AG04450 (cell line): ENCODE measurements around the gene LRMDA. TPM values are rescaled to one million over a fixed set of nuclear protein-coding genes. Genes with fewer than 3 reads are reported as not detected.

Experiments
- CTCF ChIA-PET: fragments of 300-600, 350-600 bp; formaldehyde crosslinking; extraction: SDS; loops from one replicate; lab custom pipeline; 2022; ENCODE audit warnings: antibody characterized with exemption, inconsistent platforms; lab: Charles Lee
- POLR2A ChIA-PET: fragments of 350-600 bp; formaldehyde crosslinking; extraction: SDS; loops from one replicate; lab custom pipeline; 2021; ENCODE audit warnings: antibody characterized with exemption, inconsistent platforms; lab: Yijun Ruan, JAX
- DNase-seq: peaks from one replicate; pipeline ENCODE4 v3.0.0-alpha.2; 2011; ENCODE audit warnings: low read depth, low spot score
- H3K27ac ChIP-seq: one replicate; pipeline ENCODE4 v1.5.1; 2012; ENCODE audit warnings: low read depth, low read length, control low read depth
- H3K27me3 ChIP-seq: one replicate; pipeline ENCODE4 v1.6.0; 2012; ENCODE audit warnings: low read length; ENCODE audit not compliant: control insufficient read depth, insufficient read depth
- H3K4me3 ChIP-seq: 2 replicates; pipeline ENCODE4 v1.5.1; 2011; ENCODE audit warnings: mild to moderate bottlenecking, low read depth, low read length, control low read depth
- H3K9me3 ChIP-seq: 2 replicates; pipeline ENCODE4 v1.5.1; 2012; ENCODE audit warnings: low read length; ENCODE audit not compliant: control insufficient read depth, insufficient read depth
- CTCF ChIP-seq: IDR thresholded peaks from 2 replicates; pipeline ENCODE4 v1.5.1; 2011; ENCODE audit warnings: low read depth, low read length, control low read depth, inconsistent platforms
- polyA plus RNA-seq: library from polyadenylated mRNA; depleted of rRNA; stranded (reverse); fragments of >200 nt; gene quantifications from 2 replicates; pipeline ENCODE4 v1.2.3, GENCODE V29; 2011

LRMDA gene
- polyA plus RNA-seq, 1 experiment, result 0.12 TPM

GRCh38 chr10:75402486-75403143, 28.8 kb upstream of the LRMDA start:
- no peak for TF ChIP-seq CTCF
- ChIA-PET CTCF (interaction anchor here (3.9 kb wide), 1 partner anchor 634 kb away, joined by 13 read pairs; no protein-coding TSS in a partner anchor), POLR2A (interaction anchor here (0.9 to 2.1 kb wide), 6 partner anchors 27 to 882 kb away, joined by 3 to 24 read pairs (median 6); no protein-coding TSS in a partner anchor)
- H3K9me3 ChIP-seq, result peaks cover 29% of the 10 kb centered on the region
- H3K27me3 ChIP-seq, result peaks cover 45% of the 10 kb centered on the region
- peak overlapping the region; percentile 100 for H3K4me3 ChIP-seq
- peak overlapping the region; percentile 73 for H3K27ac ChIP-seq
- no peak for DNase-seq

- ChIA-PET CTCF (no interaction called here), POLR2A (interaction anchor here (2.1 kb wide), 1 partner anchor 849 kb away, joined by 24 read pairs; no protein-coding TSS in a partner anchor)
- Histone ChIP-seq H3K27ac (no peak overlapping the region), H3K9me3 (peaks cover 33% of the 10 kb centered on the region), H3K27me3 (peaks cover 51% of the 10 kb centered on the region), H3K4me3 (peak overlapping the region; percentile 100)
- no peak for DNase-seq
- TF ChIP-seq CTCF, result no peak
Measured at GRCh38 chr10:75403144-75403938, 28.1 kb upstream of the LRMDA start.

GRCh38 chr10:75403939-75404814, 27.2 kb upstream of the LRMDA start:
- no peak for TF ChIP-seq CTCF
- POLR2A ChIA-PET, result interaction anchor here (0.7 kb wide), 1 partner anchor 848 kb away, joined by 5 read pairs; no protein-coding TSS in a partner anchor
- CTCF ChIA-PET, result no interaction called here

GRCh38 chr10:75404815-75405597, 26.4 kb upstream of the LRMDA start:
- Histone ChIP-seq H3K4me3 (no peak overlapping the region), H3K27me3 (peaks cover 66% of the 10 kb centered on the region), H3K9me3 (peaks cover 38% of the 10 kb centered on the region), H3K27ac (no peak overlapping the region)
- CTCF ChIA-PET, result no interaction called here
- POLR2A ChIA-PET, result no interaction called here
- no peak for TF ChIP-seq CTCF
- no peak for DNase-seq

More at GRCh38 chr10:75403939-75404814, 27.2 kb upstream of the LRMDA start:
- H3K4me3 ChIP-seq, result peak overlapping the region; percentile 100
- peaks cover 36% of the 10 kb centered on the region for H3K9me3 ChIP-seq
- H3K27ac ChIP-seq, result no peak overlapping the region
- peaks cover 59% of the 10 kb centered on the region for H3K27me3 ChIP-seq
- no peak for DNase-seq
